Ectodermal cell (in vitro differentiated cells): Measurements from ENCODE around the gene ECSIT. TPM values are rescaled to one million over a fixed set of nuclear protein-coding genes. Genes with fewer than 3 reads are reported as not detected.
A peak's percentile ranks its signal among the peaks of the same experiment; 100 is the strongest.
"Not testable (repeated sequence)": the region's sequence is repeated elsewhere in the genome, so short reads cannot be mapped to it uniquely, and the experiment has no call there.

Experiments used
- H3K27ac ChIP-seq: 2 replicates; pipeline ENCODE4 v1.7.0; 2013; ENCODE audit warnings: mild to moderate bottlenecking, low read depth, low read length; ENCODE audit not compliant: insufficient read depth, poor library complexity, severe bottlenecking
- H3K27me3 ChIP-seq: 2 replicates; pipeline ENCODE4 v1.7.0; 2013; ENCODE audit warnings: mild to moderate bottlenecking, low read length; ENCODE audit not compliant: insufficient read depth, control insufficient read depth, poor library complexity, severe bottlenecking
- H3K36me3 ChIP-seq: one replicate; pipeline ENCODE4 v1.7.0; 2013; ENCODE audit warnings: low read length; ENCODE audit not compliant: control insufficient read depth, insufficient read depth
- H3K4me1 ChIP-seq: one replicate; pipeline ENCODE4 v1.7.0; 2013; ENCODE audit warnings: low read length; ENCODE audit not compliant: control insufficient read depth, insufficient read depth
- H3K4me3 ChIP-seq: 2 replicates; pipeline ENCODE4 v1.7.0; 2013; ENCODE audit warnings: low read depth, low read length, control low read depth; ENCODE audit not compliant: insufficient read depth
- H3K9me3 ChIP-seq: 2 replicates; pipeline ENCODE4 v1.7.0; 2013; ENCODE audit warnings: mild to moderate bottlenecking, low read length, moderate library complexity; ENCODE audit not compliant: control insufficient read depth
- WGBS, 2 experiments: methylation state at CpG; one replicate each; pipeline ENCODE4 v1.1.7; 2013; ENCODE audit warnings: missing lambda C conversion rate in 2 of 2; 5-methylcytosine and 5-hydroxymethylcytosine counted together
- polyA plus RNA-seq, 4 experiments: library from polyadenylated mRNA; stranded (reverse); fragments of 50-300 nt; gene quantifications; one replicate each; pipeline ENCODE4 v1.2.3, GENCODE V29; 2013

The ECSIT gene
- polyA plus RNA-seq (2013, experiment 1 of 4): 29.3 TPM
- 24.4 TPM for polyA plus RNA-seq (2013, experiment 2 of 4)
- polyA plus RNA-seq (2013, experiment 3 of 4): 23.9 TPM
- polyA plus RNA-seq (2013, experiment 4 of 4): 25.2 TPM

GRCh38 chr19:11528551-11529341 is at the start of gene ECSIT:
Gene ECSIT, minus strand, starts transcription at chr19:11529134. Its CDS starts 9,964 bp downstream, at chr19:11519170.
- Histone ChIP-seq H3K36me3 (no peaks in the 10 kb centered on the region), H3K4me1 (peaks cover 4% of the 10 kb centered on the region), H3K27ac (peak within 1 kb of the TSS; percentile 91), H3K9me3 (no peaks in the 10 kb centered on the region), H3K27me3 (no peaks in the 10 kb centered on the region), H3K4me3 (peak within 1 kb of the TSS; percentile 89)
- WGBS, 2 experiments: 0 to 1% methylated on average over 47 of the region's 47 CpGs

DNA sequence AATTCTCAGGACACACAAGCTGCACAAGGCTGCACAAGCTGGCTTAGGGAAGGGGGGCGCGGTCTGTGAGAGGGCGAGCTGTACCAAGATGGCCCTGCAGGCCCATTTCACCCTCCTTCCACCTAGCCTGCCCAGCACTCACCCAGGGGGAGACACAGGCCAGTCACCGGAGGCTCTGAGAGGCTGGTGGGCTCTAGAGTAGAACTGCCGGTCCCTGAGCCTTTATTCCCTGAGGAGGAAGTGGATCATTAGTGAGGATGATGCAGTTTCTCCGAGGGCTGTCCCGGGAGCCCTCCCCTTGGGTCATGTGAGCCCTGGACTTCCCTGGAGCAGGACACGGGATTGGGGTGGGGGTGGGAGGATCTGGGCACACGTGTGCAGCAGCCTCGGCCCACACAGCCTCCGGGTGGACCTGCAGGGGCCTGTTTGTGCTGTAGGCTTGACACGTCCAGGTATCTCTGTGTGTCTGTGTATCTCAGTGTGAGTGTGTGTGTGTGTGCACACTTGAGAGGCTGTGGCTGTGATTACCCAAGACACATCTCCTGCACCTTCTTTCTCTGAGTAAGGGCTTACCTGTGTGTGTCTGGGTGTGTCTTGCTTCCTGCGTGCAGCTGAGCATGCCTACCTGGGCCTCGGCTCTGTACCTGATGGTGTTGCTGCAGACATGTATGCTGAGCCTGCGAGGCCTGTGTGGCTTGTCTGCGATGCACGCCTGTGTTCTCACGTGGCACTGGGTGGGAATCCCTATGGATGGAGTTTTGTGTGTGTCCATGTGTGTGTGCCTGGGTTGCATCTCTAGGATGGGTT is 48.7 kb upstream of the ECSIT start, which contains the start of gene ACP5:
Gene ACP5, minus strand, starts transcription at position 195 of the 807 bp plus-strand sequence. CDS start 328 bp downstream, outside the sequence.
- H3K27ac ChIP-seq: no peak within 1 kb of the TSS
- H3K27me3 ChIP-seq: no peaks in the 10 kb centered on the region
- H3K36me3 ChIP-seq: no peaks in the 10 kb centered on the region
- no peaks in the 10 kb centered on the region for H3K9me3 ChIP-seq
- no peak within 1 kb of the TSS for H3K4me3 ChIP-seq
- no peaks in the 10 kb centered on the region for H3K4me1 ChIP-seq
- 86 to 88% methylated on average over 18 of the region's 18 CpGs for WGBS, 2 experiments

- H3K27ac ChIP-seq: no peak overlapping the region
- no peaks in the 10 kb centered on the region for H3K4me1 ChIP-seq
- no peaks in the 10 kb centered on the region for H3K9me3 ChIP-seq
- H3K36me3 ChIP-seq: no peaks in the 10 kb centered on the region
- WGBS, 2 experiments: 94% methylated on average over 15 of the region's 15 CpGs
- no peak overlapping the region for H3K4me3 ChIP-seq
- no peaks in the 10 kb centered on the region for H3K27me3 ChIP-seq
Observed at GRCh38 chr19:11576227-11576626, 47.3 kb upstream of the ECSIT start.

DNA sequence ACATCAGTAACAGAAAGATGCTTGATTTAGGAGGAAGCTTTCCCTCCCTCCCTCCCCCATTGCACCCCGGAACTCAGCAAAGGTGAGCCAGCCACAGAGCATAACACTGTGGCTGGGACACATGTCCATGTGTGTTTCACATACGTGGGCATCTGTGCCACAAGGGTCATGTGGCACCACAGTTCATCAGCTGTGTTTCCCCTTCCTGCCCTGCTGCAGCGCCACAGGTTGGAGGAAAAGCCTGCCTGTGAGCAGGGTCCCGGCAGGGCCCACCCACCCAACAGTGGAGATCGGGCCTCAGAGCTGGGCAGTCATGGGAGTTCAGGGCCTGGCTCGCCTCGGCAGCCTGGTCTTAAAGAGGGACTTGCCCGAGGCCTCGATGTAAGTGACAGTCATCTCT is 45.8 kb upstream of the ECSIT start:
- Histone ChIP-seq H3K9me3 (no peaks in the 10 kb centered on the region), H3K4me1 (no peaks in the 10 kb centered on the region), H3K27me3 (no peaks in the 10 kb centered on the region), H3K36me3 (no peaks in the 10 kb centered on the region), H3K4me3 (no peak overlapping the region), H3K27ac (no peak overlapping the region)
- WGBS, 2 experiments: 91 to 95% methylated on average over 9 of the region's 9 CpGs

DNA sequence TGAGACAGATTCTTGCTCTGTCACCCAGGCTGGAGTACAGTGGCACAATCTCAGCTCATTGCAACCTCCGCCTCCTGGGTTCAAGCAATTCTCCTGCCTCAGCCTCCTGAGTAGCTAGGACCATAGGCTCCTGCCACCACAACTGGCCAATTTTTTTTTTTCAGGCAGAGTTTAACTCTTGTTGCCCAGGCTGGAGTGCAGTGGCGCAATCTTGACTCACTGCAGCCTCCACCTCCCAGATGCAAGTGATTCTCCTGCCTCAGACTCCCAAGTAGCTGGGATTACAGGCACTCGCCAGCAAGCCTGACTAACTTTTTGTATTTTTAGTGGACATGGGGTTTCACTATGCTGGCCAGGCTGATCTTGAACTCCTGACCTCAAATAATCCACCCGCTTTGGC is 44.8 kb upstream of the ECSIT start:
- H3K9me3 ChIP-seq, H3K36me3 ChIP-seq, H3K4me3 ChIP-seq, H3K4me1 ChIP-seq, H3K27me3 ChIP-seq, H3K27ac ChIP-seq: not testable (repeated sequence)
- 84 to 87% methylated on average over 4 of the region's 4 CpGs for WGBS, 2 experiments

DNA sequence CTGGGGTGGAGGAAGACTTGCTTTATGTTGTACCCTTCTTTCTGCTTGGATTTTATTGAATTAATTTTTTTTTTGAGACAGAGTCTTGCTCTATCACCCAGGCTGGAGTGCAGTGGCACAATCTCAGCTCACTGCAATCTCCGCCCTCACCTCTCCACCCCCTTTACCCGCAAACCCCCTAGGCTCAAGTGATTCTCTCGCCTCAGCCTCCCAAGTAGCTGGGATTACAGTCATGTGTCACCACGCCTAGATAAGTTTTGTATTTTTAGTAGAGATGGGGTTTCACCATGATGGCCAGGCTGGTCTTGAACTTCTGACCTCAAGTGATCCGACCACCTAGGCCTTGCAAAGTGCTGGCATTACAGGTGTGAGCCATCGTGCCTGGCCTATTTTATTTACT is 44.4 kb upstream of the ECSIT start:
- WGBS, 2 experiments: 91 to 93% methylated on average over 6 of the region's 6 CpGs
- not testable (repeated sequence) for H3K27ac ChIP-seq, H3K36me3 ChIP-seq

GRCh38 chr19:11570039-11570462 is 41.1 kb upstream of the ECSIT start:
- H3K36me3 ChIP-seq: no peaks in the 10 kb centered on the region
- WGBS, 2 experiments: 78 to 84% methylated on average over 5 of the region's 5 CpGs
- no peaks in the 10 kb centered on the region for H3K27me3 ChIP-seq
- no peak overlapping the region for H3K4me3 ChIP-seq
- H3K4me1 ChIP-seq: no peaks in the 10 kb centered on the region
- H3K9me3 ChIP-seq: no peaks in the 10 kb centered on the region
- no peak overlapping the region for H3K27ac ChIP-seq

More for the DNA sequence above, 44.4 kb upstream of the ECSIT start:
- H3K4me1 ChIP-seq, H3K27me3 ChIP-seq, H3K9me3 ChIP-seq, H3K4me3 ChIP-seq: not testable (repeated sequence)

DNA sequence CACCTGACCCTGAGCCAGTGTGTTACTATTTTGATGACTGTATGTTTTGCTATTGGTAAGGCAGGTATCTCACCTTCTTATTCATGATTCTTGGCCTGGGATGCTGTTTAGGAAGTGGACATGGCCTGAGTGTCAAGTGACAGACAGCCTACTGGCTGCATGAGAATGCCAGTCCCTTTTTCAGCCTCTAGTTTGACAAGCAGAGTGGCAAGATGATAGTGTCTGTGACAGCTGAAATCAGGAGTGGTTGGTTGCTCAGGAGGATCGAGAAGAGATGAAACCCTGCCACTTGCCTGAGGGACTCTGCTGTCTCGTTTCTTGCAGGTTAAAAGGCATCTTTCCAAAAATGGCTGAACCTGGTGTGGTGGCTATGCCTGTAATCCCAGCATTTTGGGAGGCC is 37.2 kb upstream of the ECSIT start:
- Histone ChIP-seq H3K27ac (no peak overlapping the region), H3K9me3 (no peaks in the 10 kb centered on the region), H3K27me3 (no peaks in the 10 kb centered on the region), H3K4me1 (no peaks in the 10 kb centered on the region), H3K36me3 (no peaks in the 10 kb centered on the region), H3K4me3 (no peak overlapping the region)
- 95 to 96% methylated on average over 2 of the region's 2 CpGs for WGBS, 2 experiments

DNA sequence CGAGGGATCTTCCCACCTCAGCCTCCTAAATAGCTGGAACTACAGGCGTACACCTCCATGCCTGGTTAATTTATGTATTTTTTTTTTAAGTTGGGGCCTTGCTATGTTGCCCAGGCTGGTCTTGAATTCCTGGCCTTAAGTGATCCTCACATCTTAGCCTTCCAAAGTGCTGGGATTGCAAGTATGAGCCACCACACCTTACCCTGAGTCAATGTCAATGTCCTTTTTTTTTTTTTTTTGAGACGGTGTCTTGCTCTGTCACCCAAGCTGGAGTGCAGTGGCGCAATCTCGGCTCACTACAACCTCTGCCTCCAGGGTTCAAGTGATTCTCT is 36.7 kb upstream of the ECSIT start:
- not testable (repeated sequence) for H3K27ac ChIP-seq, H3K9me3 ChIP-seq, H3K27me3 ChIP-seq, H3K4me3 ChIP-seq, H3K36me3 ChIP-seq, H3K4me1 ChIP-seq
- 94 to 97% methylated on average over 5 of the region's 5 CpGs for WGBS, 2 experiments

DNA sequence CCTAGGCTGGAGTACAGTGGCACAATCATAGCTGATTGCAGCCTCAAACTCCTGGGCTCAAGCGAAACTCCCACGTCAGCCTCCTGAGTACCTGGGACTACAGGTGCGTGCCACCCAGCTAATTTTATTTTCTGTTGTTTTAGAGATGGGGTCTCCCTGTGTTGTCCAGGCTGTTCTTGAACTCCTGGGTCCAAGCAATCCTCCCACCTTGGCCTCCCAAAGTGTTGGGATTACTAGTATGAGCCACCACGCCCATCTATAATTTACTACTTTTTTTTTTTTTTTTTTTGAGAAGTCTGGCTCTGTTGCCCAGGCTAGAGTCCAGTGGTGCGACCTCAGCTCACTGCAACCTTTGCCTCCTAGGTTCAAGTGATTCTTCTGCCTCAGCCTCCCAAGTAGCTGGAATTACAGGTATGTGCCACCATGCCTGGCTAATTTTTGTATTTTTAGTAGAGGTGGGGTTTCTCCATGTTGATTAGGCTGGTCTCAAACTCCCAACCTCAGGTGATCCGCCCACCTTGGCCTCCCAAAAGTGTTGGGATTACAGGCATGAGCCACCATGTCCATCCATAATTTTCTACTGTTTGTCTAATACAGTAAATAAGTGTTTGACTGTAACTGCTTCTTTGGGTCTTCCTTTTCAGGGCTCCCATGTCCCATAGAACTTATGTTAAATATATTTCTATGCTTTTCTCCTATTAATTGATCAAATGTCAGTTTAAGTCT is 35.3 kb upstream of the ECSIT start:
- not testable (repeated sequence) for H3K9me3 ChIP-seq, H3K36me3 ChIP-seq, H3K4me1 ChIP-seq, H3K27me3 ChIP-seq, H3K4me3 ChIP-seq, H3K27ac ChIP-seq
- 94 to 95% methylated on average over 5 to 6 of the region's 6 CpGs for WGBS, 2 experiments
